Fibroblast of villous mesenchyme (primary cell): ENCODE measurements around the gene NCEH1. TPM values are rescaled to one million over a fixed set of nuclear protein-coding genes. Genes with fewer than 3 reads are reported as not detected.
"Not testable (repeated sequence)": the region's sequence is repeated elsewhere in the genome, so short reads cannot be mapped to it uniquely, and the experiment has no call there.

ENCODE experiments used
- DNase-seq: peaks from one replicate; pipeline ENCODE4 v3.0.0-alpha.2; 2010; ENCODE audit warnings: low read depth
- H3K4me3 ChIP-seq: 2 replicates; pipeline ENCODE4 v1.5.1; 2011; ENCODE audit warnings: low read depth, mild to moderate bottlenecking, low read length
- CTCF ChIP-seq: IDR thresholded peaks from 2 replicates; pipeline ENCODE4 v1.5.1; 2012; ENCODE audit warnings: low read depth, mild to moderate bottlenecking, low read length; ENCODE audit not compliant: insufficient read depth
- total RNA-seq: library from RNA; depleted of rRNA; stranded (reverse); fragments of >200 nt; gene quantifications from 2 replicates; pipeline ENCODE4 v1.2.3, GENCODE V29; 2012

The NCEH1 gene
- total RNA-seq, 1 donor, result 21.2 TPM

DNA sequence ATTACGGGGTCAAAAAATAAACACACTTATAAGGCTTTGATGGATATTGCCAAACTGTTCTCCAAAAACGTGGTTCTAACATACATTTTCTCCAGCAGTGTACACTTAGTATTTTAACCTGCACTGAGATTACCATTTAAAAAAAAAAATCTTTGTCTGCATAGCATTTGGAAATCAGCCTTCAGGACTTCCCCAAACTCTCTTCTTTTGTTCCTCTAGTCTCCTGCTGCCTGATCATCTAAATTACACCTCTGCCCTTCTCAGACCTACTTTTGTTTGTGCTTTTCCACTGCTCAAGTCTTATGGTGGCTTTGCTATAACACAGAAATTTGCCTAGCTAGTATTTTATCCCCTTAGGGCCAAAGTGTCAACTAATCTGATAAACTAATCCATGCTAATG, 3.8 kb downstream of the NCEH1 start:
- TF ChIP-seq CTCF, result no peak
- DNase-seq, result no peak
- no peak overlapping the region for H3K4me3 ChIP-seq

- TF ChIP-seq CTCF, result no peak
- no peak for DNase-seq
- H3K4me3 ChIP-seq, result no peak overlapping the region
Measured at GRCh38 chr3:172705170-172705569, 5.7 kb downstream of the NCEH1 start.

- H3K4me3 ChIP-seq, result no peak overlapping the region
- DNase-seq, result no peak
- TF ChIP-seq CTCF, result no peak
Measured at GRCh38 chr3:172704001-172704400, 6.9 kb downstream of the NCEH1 start.

GRCh38 chr3:172702731-172703130, 8.1 kb downstream of the NCEH1 start:
- H3K4me3 ChIP-seq, DNase-seq: not testable (repeated sequence)

DNA sequence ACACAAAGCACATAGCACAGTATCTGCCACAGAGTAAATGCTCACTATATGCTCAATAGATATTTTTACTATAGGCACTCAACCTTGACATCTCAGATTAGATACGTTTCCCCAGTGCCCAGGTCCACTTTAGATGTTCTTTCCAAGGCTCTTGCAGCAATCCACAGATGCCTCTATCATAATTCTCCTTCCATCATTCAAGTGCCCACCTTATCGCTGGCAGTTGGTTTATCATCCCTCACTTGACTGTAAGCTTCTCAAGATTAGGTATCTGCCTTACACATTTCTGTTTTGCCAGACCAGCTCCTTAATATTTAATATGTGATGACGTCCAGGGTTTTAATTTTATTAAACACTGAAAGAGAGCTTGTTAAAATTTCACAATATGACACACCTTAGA, 8.6 kb downstream of the NCEH1 start:
- no peak overlapping the region for H3K4me3 ChIP-seq
- no peak for DNase-seq
- no peak for TF ChIP-seq CTCF

GRCh38 chr3:172701751-172702150, 9.1 kb downstream of the NCEH1 start:
- DNase-seq, result no peak
- no peak for TF ChIP-seq CTCF
- no peak overlapping the region for H3K4me3 ChIP-seq

- no peak for TF ChIP-seq CTCF
- H3K4me3 ChIP-seq, result no peak overlapping the region
- DNase-seq, result no peak
Measured at GRCh38 chr3:172700936-172701455, 9.9 kb downstream of the NCEH1 start.
